Activated naive CD8-positive, alpha-beta T cell treated with anti-CD3 and anti-CD28 coated beads, Interleukin-2, amount 10 ng/mL, durations not matched to agents 7 days and 5 days (primary cell): ENCODE results near the gene MAP1LC3B. TPM values are rescaled to one million over a fixed set of nuclear protein-coding genes. Genes with fewer than 3 reads are reported as not detected.
"Not testable (repeated sequence)": the region's sequence is repeated elsewhere in the genome, so short reads cannot be mapped to it uniquely, and the experiment has no call there.

Experiments used
- ATAC-seq: fragments of 150-1000 bp; cut with Tn5 transposase; one replicate; pipeline ENCODE4 v1.10.0; 2021; ENCODE audit warnings: low read depth, moderate library complexity
- POLR2A ChIA-PET: fragments of 350-600 bp; sonication (Branson Sonifier 250); formaldehyde crosslinking; loops from one replicate; lab custom pipeline; 2021; ENCODE audit warnings: antibody characterized with exemption; lab: Charles Lee
- DNase-seq: peaks from one replicate; pipeline ENCODE4 v3.0.0; 2021
- H3K27ac Mint-ChIP-seq: one replicate; pipeline ENCODE4 v1.8.0; 2022; ENCODE audit warnings: mild to moderate bottlenecking, mixed read lengths
- H3K27me3 Mint-ChIP-seq: one replicate; pipeline ENCODE4 v1.8.0; 2022; ENCODE audit warnings: mild to moderate bottlenecking, moderate library complexity, mixed read lengths
- H3K36me3 Mint-ChIP-seq: one replicate; pipeline ENCODE4 v1.8.0; 2021; ENCODE audit warnings: mild to moderate bottlenecking, mixed read lengths
- H3K4me1 Mint-ChIP-seq: one replicate; pipeline ENCODE4 v1.8.0; 2021; ENCODE audit warnings: mixed read lengths
- H3K4me3 Mint-ChIP-seq: one replicate; pipeline ENCODE4 v1.8.0; 2022; ENCODE audit warnings: mild to moderate bottlenecking, moderate library complexity, mixed read lengths
- H3K9me3 Mint-ChIP-seq: one replicate; pipeline ENCODE4 v1.8.0; 2021; ENCODE audit warnings: mixed read lengths
- total RNA-seq, 2 experiments: library from RNA; stranded (reverse); gene quantifications; one replicate each; pipeline ENCODE4 v1.2.3, GENCODE V29; 2021

The MAP1LC3B gene
- total RNA-seq, 2 experiments from 2014 or later, result 55.6 to 57.4 TPM

GRCh38 chr16:87376660-87377059 lies 15.5 kb upstream of the MAP1LC3B start:
- no peak for ATAC-seq

DNA sequence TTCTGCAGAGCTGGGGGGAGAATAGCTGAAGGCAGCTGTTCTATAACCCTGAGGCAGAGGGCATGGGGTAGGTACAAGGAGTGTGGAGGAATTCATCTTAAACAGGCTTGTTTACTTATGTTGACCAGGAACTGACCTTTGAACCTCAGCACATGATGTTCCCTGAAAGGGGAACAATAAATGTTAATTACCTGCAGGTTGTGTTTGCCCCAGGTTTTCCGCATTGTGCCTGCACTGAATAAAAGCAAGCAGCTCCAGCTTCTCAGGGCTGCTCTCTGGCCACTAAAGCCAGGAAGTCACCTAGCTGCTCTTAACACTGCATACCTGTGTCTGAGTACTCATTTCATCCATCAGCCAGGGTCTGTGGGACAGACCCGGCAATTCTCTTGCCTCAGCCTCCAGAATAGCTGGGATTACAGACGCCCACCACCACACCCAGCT lies 12.8 kb upstream of the MAP1LC3B start:
- not testable (repeated sequence) for H3K27me3 Mint-ChIP-seq

More at GRCh38 chr16:87376660-87377059, 15.5 kb upstream of the MAP1LC3B start:
- H3K4me1 Mint-ChIP-seq, result peaks cover 28% of the 10 kb centered on the region
- peaks cover 11% of the 10 kb centered on the region for H3K36me3 Mint-ChIP-seq
- POLR2A ChIA-PET, result no interaction called here
- H3K4me3 Mint-ChIP-seq, result no peak overlapping the region
- H3K27ac Mint-ChIP-seq, result no peak overlapping the region
- DNase-seq, result no peak
- H3K27me3 Mint-ChIP-seq, result no peaks in the 10 kb centered on the region
- H3K9me3 Mint-ChIP-seq, result no peaks in the 10 kb centered on the region

DNA sequence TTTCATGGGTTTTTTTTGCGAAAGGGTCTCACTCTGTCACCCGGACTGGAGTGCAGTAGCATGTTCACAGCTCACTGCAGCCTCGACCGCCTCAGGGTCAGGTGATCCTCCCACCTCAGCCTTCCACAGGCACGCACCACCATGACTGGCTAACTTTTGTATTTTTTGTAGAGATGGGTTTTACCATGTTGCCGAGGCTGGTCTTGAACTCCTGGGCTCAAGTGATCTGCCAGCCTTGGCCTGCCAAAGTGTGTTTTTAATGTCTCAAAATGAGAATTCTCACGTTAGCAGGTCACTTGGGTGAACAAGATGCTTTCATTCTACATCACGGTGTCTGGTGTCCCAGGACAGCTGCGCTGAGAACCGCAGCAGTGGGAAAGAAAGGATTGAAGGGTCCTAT lies 11.7 kb upstream of the MAP1LC3B start:
- POLR2A ChIA-PET, result interaction anchor here (1.1 kb wide), 1 partner anchor 63 kb away, joined by 5 read pairs; the partner anchor contains the start of gene C16orf95
- peaks cover 37% of the 10 kb centered on the region for H3K4me1 Mint-ChIP-seq

More for the DNA sequence above, 12.8 kb upstream of the MAP1LC3B start:
- peaks cover 11% of the 10 kb centered on the region for H3K36me3 Mint-ChIP-seq
- H3K4me3 Mint-ChIP-seq, H3K9me3 Mint-ChIP-seq, ATAC-seq, H3K27ac Mint-ChIP-seq: not testable (repeated sequence)
- DNase-seq, result peak; percentile 11
- POLR2A ChIA-PET, result interaction anchor here (0.7 to 1.1 kb wide), 2 partner anchors 62 to 370 kb away, joined by 4 to 5 read pairs; partner anchors contain the start of gene C16orf95
- peaks cover 35% of the 10 kb centered on the region for H3K4me1 Mint-ChIP-seq

DNA sequence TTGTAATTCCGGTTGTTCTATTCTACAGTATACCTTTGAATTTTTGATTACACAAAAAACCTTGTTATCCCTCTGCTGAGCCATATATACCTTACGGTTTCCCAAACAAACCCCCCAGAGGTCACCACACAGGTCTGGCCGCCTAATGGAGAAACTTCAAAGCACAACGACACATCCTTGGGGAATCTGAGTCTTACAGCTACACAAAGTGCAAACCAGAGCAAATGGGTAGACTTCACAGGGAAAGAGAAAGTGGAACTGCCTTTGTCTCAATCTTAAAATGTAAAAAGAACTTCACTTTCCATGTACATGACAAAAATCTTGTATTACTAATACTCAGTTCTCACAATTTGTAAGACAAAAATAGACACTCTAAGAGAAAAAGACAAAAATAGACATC lies 11.3 kb upstream of the MAP1LC3B start:
- H3K27ac Mint-ChIP-seq, result peak overlapping the region; percentile 67
- peaks cover 9% of the 10 kb centered on the region for H3K36me3 Mint-ChIP-seq
- POLR2A ChIA-PET, result no interaction called here
- no peaks in the 10 kb centered on the region for H3K27me3 Mint-ChIP-seq
- H3K4me1 Mint-ChIP-seq, result peaks cover 36% of the 10 kb centered on the region
- ATAC-seq (no peak), DNase-seq (peak; percentile 4)
- H3K4me3 Mint-ChIP-seq, result peak overlapping the region; percentile 93
- H3K9me3 Mint-ChIP-seq, result no peaks in the 10 kb centered on the region

More for the DNA sequence above, 11.7 kb upstream of the MAP1LC3B start:
- Mint-ChIP-seq H3K4me3 (peak overlapping the region; percentile 93), H3K36me3 (peaks cover 11% of the 10 kb centered on the region), H3K27me3 (no peaks in the 10 kb centered on the region), H3K27ac (peak overlapping the region; percentile 67), H3K9me3 (no peaks in the 10 kb centered on the region)
- ATAC-seq (no peak), DNase-seq (peak; percentile 4)

DNA sequence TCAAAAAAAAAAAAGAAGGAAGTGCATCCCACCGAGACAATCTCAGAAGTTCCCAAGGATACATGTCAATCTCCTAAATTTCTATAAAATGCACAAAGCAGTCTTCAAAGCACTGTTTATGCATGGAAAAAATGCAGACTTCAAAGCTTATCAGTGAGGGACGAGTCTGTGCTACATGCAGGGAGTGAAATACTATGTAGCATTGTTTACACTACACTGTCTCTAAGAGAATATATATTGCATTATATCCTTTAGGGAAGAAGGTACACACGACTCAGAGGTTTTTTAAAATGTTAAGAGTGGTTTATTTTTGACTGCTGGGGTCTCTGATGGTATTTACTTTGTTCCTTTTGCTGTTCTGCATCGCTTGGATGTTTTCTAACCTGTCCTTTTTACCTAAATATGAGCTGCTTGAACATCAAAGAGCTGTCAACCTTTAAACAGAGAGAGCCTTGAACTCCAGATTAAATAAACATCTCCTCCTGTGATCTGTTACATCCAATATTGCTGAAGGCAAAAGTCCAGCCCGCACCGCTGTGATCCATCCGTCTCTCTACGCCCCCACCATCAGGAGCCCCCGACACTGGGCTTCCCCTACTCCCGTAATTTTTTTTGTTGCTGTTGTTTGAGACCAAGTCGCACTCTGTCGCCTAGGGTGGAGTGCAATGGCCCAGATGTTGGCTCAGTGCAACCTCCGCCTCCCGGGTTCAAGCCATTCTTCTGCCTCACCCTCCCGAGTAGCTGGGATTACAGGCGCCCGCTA lies 9.9 kb upstream of the MAP1LC3B start:
- no peak for ATAC-seq
- H3K36me3 Mint-ChIP-seq, result peaks cover 4% of the 10 kb centered on the region
- no peak for DNase-seq
- H3K27ac Mint-ChIP-seq, result peak overlapping the region; percentile 91
- POLR2A ChIA-PET, result interaction anchor here (0.7 to 4.4 kb wide), 8 partner anchors 11 to 582 kb away, joined by 3 to 44 read pairs (median 10); partner anchors contain the start of genes C16orf95 and KLHDC4
- H3K4me3 Mint-ChIP-seq, result peak overlapping the region; percentile 93
- H3K4me1 Mint-ChIP-seq, result peaks cover 35% of the 10 kb centered on the region
- no peaks in the 10 kb centered on the region for H3K9me3 Mint-ChIP-seq
- H3K27me3 Mint-ChIP-seq, result no peaks in the 10 kb centered on the region

DNA sequence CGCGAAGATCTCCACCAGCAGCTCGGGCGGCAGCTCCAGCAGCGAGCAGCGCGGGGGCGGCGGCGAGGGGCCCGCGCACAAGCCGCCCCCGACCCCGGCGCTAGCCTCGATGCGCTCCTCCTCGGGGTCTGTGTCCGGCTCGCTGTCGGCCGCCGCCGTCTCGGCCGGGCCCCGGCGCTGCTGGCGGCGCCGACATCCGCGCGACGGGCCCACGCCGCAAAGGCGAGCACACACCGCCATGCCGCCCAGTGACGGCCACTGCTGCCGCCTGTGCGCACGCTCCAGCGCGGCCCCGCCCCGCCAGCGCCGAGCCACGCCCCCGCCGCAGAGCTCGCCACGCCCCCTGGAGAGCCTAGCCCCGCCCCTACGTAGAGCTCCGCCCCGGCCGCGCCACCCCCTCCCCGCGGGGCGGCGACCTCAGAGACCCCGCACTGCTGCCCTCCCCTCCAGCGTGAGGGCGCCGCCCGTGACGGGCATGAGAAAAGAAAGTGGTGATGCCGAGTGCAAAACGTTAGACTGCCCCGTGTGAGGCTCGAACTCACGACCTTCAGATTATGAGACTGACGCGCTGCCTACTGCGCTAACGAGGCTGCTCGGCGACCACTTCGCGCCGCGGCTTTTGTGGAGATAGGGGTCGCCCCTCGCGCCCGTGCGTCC lies 8.5 kb upstream of the MAP1LC3B start, which contains the start of gene FBXO31:
Gene FBXO31 (minus strand): TSS at position 272 of the 657 bp plus-strand sequence. CDS start 32 bp downstream, at position 240.
- Mint-ChIP-seq H3K27ac (peak within 1 kb of the TSS; percentile 96), H3K27me3 (no peaks in the 10 kb centered on the region), H3K9me3 (no peaks in the 10 kb centered on the region), H3K4me1 (peaks cover 47% of the 10 kb centered on the region), H3K36me3 (peaks cover 2% of the 10 kb centered on the region), H3K4me3 (peak within 1 kb of the TSS; percentile 93)
- DNase-seq (peak; percentile 96), ATAC-seq (peak; percentile 66)
- POLR2A ChIA-PET, result interaction anchor here (0.9 to 4.4 kb wide), 12 partner anchors 9 to 382 kb away, joined by 3 to 44 read pairs (median 6); partner anchors contain the start of genes C16orf95 and KLHDC4

DNA sequence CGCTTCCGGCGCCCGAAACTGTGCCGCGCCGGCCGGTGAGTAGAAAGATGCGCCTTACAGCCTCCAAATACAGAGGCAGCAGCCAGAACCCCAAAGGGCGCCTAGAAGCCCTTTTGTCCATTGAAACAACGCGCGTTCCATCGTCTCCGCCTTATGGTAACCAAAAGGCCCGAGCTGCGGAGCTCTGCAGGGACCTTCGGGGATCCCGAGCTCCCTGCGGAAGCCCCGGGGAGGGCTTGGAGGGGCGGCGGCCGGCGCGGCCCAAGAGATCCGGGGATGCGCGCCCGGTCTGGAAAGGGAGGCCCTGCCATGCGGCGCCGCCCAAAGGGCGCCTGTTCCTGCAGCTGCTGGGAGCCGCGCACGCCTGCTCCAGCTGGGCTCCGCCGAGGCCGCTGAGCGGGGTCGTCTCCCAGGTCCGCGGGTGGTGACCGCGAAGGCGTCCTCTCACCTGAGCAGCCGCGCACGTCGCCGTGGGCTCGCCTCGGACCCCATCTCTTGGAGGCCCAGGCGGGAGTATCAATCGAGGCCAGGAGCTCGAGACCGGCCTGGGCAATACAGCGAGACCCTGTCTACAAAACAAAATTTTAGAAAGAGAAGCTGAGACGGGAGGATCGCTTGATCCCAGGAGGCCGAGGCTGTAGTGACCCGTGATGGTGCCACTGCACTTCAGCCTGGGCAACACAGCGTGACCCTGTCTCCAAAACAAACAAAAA lies 7.8 kb upstream of the MAP1LC3B start:
- POLR2A ChIA-PET, result interaction anchor here (0.6 to 4.4 kb wide), 13 partner anchors 9 to 396 kb away, joined by 3 to 44 read pairs (median 6); partner anchors contain the start of genes C16orf95 and KLHDC4

DNA sequence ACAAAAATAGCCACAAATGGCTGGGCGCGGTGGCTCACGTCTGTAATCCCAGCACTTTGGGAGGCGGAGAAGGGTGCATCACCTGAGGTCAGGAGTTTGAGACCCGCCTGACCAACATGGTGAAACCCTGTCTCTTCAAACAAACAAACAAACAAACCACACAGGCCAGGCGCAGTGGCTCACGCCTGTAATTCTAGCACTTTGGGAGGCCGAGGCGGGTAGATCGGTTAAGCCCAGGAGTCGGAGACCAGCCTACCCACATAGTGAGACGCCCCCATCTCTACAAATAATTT lies 7.3 kb upstream of the MAP1LC3B start:
- Mint-ChIP-seq H3K27ac (peak overlapping the region; percentile 96), H3K4me3 (peak overlapping the region; percentile 84), H3K4me1 (peaks cover 50% of the 10 kb centered on the region)
- not testable (repeated sequence) for H3K36me3 Mint-ChIP-seq, ATAC-seq, H3K9me3 Mint-ChIP-seq, H3K27me3 Mint-ChIP-seq, DNase-seq
- POLR2A ChIA-PET, result interaction anchor here (1.0 to 4.4 kb wide), 4 partner anchors 9 to 396 kb away, joined by 4 to 44 read pairs (median 18); partner anchors contain the start of gene C16orf95

More for the DNA sequence above, 7.8 kb upstream of the MAP1LC3B start:
- DNase-seq, result no peak
- Mint-ChIP-seq H3K4me1 (peaks cover 47% of the 10 kb centered on the region), H3K36me3 (peaks cover 2% of the 10 kb centered on the region), H3K27ac (peak overlapping the region; percentile 96), H3K27me3 (no peaks in the 10 kb centered on the region), H3K4me3 (peak overlapping the region; percentile 84), H3K9me3 (no peaks in the 10 kb centered on the region)
- ATAC-seq, result peak; percentile 5

DNA sequence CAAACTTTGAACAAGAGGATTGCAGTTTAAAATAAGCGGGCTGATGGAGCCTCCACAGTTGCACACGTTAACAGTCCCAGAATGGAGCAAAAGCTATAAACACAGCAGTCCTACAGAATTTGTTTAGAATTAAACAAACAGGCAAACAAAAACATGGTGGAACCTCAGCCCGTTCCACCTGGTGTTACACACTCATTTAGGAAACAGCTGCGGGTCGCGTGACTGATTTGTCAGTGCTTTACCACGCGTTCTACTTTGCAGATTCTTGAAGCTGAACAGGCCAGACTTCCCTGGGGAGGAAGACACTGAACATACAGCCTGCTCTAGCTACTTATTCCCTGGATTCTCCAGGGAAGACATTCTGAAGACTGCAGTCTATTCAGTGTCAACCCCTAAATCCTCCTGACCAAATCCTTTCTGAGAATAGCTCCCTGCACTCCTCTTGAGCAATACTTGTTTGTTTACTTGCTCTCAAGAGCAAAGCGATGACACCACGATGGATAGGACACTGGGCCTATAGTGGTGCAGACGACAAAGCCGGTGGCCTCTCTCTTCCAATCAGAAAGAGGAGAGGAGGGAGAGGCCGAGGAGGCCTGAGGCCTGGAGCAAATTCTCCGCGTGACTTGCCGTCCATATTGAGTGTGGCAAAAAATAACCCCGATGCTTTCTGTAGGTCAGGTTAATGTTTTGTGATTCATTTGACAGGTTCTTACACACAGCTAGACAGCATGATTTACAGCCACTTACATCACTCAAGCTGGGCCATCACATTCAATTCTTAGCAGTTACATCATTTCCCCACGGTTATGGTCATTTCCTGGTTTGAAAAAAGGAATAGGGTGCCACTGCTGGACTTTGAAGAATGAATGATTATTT lies 4.0 kb upstream of the MAP1LC3B start:
- peak overlapping the region; percentile 95 for H3K27ac Mint-ChIP-seq
- peaks cover 2% of the 10 kb centered on the region for H3K36me3 Mint-ChIP-seq
- H3K4me1 Mint-ChIP-seq, result peaks cover 30% of the 10 kb centered on the region
- H3K9me3 Mint-ChIP-seq, result no peaks in the 10 kb centered on the region
- H3K27me3 Mint-ChIP-seq, result no peaks in the 10 kb centered on the region
- peak overlapping the region; percentile 67 for H3K4me3 Mint-ChIP-seq
- ATAC-seq (peak; percentile 68), DNase-seq (peak; percentile 71)
- POLR2A ChIA-PET, result interaction anchor here (0.7 to 3.8 kb wide), 7 partner anchors 11 to 378 kb away, joined by 3 to 24 read pairs (median 3); partner anchors contain the start of gene C16orf95

DNA sequence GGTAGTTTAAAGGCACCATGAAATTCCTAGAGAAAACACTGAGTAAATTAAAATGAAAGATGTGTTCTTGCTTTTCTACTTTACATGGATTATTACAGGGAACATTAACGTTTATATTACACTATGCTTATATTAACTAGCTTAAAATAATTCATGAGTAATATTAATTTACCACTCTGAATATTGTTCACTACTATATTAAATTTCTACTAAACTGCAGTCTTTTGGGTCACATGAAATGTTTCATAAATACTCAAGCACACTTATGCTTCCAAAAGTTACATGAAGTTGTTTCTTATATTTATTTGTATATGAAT lies 3.4 kb upstream of the MAP1LC3B start:
- ATAC-seq, result no peak
- no peak for DNase-seq
- H3K9me3 Mint-ChIP-seq, result no peaks in the 10 kb centered on the region
- H3K36me3 Mint-ChIP-seq, result peaks cover 2% of the 10 kb centered on the region
- H3K27ac Mint-ChIP-seq, result peak overlapping the region; percentile 95
- POLR2A ChIA-PET, result interaction anchor here (0.8 to 3.8 kb wide), 5 partner anchors 11 to 74 kb away, joined by 3 to 24 read pairs (median 3); partner anchors contain the start of gene C16orf95
- peak overlapping the region; percentile 67 for H3K4me3 Mint-ChIP-seq
- H3K4me1 Mint-ChIP-seq, result peaks cover 36% of the 10 kb centered on the region
- H3K27me3 Mint-ChIP-seq, result no peaks in the 10 kb centered on the region

DNA sequence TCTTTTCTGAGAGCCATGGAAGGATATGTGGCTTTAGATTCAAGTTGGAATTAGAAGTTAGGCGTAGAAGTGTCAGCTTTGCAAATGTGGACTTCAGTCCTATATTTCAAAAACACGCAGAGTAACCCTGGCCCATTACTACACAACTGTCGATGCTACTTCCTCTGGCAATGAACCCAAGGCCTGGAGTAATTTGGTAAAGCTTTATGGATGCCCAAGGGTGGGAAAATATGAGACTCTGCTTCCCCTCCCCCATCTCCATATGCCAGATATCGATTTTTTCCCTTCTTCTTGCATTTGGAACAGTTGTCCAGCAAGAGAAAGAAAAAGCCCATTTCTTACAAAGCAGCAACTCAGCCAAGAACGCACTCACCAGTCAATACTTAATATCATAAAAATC lies 2.9 kb upstream of the MAP1LC3B start:
- Mint-ChIP-seq H3K27ac (peak overlapping the region; percentile 52), H3K27me3 (no peaks in the 10 kb centered on the region), H3K4me1 (peaks cover 37% of the 10 kb centered on the region), H3K4me3 (peak overlapping the region; percentile 4), H3K9me3 (no peaks in the 10 kb centered on the region), H3K36me3 (no peaks in the 10 kb centered on the region)
- DNase-seq (no peak), ATAC-seq (no peak)
- POLR2A ChIA-PET, result interaction anchor here (3.8 kb wide), 1 partner anchor 71 kb away, joined by 24 read pairs; the partner anchor contains the start of gene C16orf95

DNA sequence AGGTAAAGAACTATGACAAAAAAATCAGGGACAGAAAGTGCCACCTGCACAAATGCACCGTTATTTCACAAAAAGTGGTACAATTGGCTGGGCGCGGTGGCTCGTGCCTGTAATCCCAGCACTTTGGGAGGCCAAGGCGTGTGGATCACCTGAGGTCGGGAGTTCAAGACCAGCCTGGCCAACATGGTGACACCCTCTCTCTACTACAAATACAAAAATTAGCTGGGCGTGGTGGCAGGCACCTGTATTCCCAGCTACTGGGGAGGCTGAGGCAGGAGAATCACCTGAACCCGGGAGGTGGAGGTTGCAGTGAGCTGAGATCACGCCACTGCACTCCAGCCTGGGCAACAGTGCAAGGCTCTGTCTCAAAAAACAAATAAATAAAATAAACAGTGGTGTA lies 2.2 kb upstream of the MAP1LC3B start:
- not testable (repeated sequence) for H3K27me3 Mint-ChIP-seq, H3K4me3 Mint-ChIP-seq
- POLR2A ChIA-PET, result interaction anchor here (3.8 kb wide), 1 partner anchor 72 kb away, joined by 24 read pairs; the partner anchor contains the start of gene C16orf95

More for the DNA sequence above, 2.2 kb upstream of the MAP1LC3B start:
- not testable (repeated sequence) for H3K27ac Mint-ChIP-seq, H3K36me3 Mint-ChIP-seq, H3K9me3 Mint-ChIP-seq, ATAC-seq, DNase-seq
- H3K4me1 Mint-ChIP-seq, result peaks cover 40% of the 10 kb centered on the region
